Renal cortical epithelial cell (primary cell): ENCODE results near the gene TEAD1. TPM values are rescaled to one million over a fixed set of nuclear protein-coding genes. Genes with fewer than 3 reads are reported as not detected.

Experiments used
- DNase-seq: peaks from one replicate; pipeline ENCODE4 v3.0.0-alpha.2; 2011; ENCODE audit warnings: low read depth
- total RNA-seq: library from RNA; depleted of rRNA; stranded (reverse); fragments of >200 nt; gene quantifications from 2 replicates; pipeline ENCODE4 v1.2.3, GENCODE V29; 2014

Gene TEAD1
- total RNA-seq, 1 donor from 2014 or later = 170 TPM

GRCh38 chr11:12707500-12707880 lies 33.3 kb downstream of the TEAD1 start:
- DNase-seq = no peak

DNA sequence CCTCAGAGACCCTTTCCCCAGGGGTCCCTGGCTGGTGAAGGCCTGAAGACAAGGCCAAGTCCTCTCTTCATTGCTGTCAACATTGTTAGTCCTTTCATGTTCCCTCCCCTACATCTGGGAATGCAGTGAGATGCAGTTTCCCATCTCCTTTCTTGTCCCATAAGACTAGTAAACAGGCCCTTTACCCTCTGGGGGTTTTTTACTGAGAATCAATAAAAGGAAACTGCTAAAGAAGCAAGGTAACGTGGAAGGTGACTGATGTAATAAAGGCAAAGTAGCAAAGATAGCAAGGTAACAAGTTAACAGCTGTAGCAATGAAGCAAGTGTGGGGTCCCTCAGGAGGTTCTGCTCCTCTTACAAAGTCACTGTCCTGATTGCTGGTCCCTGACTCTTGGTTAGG lies 37.3 kb downstream of the TEAD1 start:
- no peak for DNase-seq

DNA sequence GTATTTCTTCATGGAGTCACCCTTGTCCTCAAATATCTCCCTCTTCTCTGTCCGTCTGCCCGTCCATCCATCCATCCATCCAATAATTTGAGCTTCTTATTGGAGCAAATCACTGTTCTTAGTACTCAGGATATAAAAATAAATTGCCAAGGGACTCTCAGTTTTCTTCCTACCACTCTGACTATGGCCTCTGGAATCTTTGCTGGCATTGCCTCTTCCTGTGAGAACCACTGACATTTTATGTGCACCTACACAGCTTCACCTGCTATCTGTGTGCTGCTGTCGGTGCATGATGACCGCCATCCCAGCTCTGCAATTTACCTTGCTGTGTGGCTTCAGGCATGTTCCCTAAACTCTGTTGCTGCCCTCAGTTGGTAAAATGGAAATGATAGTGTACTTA lies 37.9 kb downstream of the TEAD1 start:
- no peak for DNase-seq

DNA sequence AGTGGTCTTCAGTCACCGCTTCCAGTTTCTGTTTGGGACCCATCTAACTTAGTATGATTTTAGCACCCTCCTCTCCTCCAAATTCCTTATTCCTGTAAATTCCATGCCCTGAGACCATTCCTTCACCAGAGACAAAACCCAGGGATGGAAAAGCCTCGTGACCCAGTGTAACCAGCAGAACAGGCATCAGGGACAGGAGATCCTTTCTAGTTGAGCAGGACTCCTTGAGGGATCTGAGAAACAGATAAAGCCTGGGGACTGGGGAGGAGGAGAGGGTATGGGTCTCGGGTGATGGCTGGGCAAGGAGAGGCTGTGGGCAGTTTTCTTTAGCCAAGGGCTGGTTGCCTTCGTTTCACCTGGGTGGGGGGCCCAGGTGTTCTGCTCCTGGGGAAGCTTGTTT lies 40.9 kb downstream of the TEAD1 start:
- no peak for DNase-seq

DNA sequence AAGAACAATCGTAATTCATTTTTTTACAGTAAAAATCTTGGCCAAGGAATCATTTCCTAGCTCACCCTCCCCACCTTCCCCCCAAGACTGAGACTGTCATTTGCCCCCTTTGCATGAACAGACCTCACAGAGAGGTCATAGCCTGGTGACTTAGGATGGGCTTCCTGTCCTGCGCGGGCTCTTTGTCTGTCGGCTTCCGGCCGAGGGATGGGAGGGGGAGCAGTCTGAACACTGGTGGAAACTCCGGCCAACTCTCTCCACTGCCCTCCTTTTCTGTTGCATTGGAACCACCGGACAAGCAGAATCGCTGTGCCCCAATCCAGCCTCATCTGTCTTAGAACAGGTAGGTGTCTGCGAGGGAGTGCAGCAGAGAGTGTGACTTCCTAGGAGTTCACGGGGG lies 41.7 kb downstream of the TEAD1 start:
- DNase-seq = no peak

DNA sequence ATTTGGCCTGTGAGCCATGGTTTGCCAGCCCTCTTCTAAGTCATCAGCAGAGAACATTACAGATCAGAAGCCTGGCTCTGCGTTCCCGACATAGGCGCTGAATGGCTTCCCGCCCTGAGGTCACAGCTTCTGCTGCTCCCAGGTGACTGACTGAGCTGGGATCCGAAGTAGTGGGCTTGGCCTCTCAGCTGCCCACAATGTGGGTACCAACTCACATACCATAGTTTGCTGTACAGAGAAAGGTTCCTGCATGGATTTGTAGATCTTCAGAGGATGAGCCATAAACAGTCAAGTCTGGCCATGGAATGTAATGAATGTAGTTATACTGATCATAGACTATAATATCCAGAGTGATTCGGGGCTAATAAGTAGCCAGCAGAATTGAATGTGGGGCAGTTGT lies 42.6 kb downstream of the TEAD1 start:
- DNase-seq = peak; percentile 65

DNA sequence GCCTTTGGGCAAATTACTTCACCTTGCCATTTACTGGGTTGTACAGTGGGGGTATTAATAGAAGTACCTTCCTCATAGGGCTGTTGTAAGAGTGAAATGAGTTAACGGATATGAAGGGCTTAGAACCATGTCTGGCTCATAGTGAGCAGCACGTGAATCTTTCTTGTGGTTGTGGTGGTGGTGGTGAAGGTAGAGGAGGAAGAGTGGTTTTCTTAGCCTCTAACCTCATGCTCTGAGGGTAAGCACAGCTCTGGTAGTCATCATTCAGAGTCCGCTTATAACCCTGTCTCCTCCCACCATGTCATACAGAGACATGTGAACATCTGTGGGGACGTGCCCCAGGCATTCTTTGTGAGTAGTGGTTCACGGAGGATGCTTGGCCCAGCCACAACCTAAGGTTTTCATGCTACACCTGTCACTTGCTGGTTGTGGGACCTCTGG lies 43.6 kb downstream of the TEAD1 start:
- DNase-seq = peak; percentile 66

DNA sequence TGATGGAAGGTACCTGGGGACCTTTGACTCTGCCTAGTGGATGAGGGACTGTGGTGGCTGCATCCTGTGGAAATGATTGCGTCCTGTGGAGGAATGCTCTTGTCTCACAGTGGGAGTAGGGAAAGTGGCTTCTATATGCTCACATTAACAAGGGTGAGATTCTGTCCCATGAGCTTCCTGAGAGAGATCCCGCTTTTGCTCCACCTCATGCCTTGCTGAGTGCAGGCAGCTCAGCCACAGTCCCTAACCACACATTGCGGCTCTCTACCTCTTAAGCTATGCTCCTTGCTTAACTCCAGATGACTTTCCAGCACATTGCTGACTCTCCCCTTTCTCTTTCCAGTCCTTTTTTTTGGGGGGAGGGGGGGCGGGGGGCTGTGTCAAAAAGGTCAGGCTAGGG lies 45.0 kb downstream of the TEAD1 start:
- DNase-seq = peak; percentile 40

DNA sequence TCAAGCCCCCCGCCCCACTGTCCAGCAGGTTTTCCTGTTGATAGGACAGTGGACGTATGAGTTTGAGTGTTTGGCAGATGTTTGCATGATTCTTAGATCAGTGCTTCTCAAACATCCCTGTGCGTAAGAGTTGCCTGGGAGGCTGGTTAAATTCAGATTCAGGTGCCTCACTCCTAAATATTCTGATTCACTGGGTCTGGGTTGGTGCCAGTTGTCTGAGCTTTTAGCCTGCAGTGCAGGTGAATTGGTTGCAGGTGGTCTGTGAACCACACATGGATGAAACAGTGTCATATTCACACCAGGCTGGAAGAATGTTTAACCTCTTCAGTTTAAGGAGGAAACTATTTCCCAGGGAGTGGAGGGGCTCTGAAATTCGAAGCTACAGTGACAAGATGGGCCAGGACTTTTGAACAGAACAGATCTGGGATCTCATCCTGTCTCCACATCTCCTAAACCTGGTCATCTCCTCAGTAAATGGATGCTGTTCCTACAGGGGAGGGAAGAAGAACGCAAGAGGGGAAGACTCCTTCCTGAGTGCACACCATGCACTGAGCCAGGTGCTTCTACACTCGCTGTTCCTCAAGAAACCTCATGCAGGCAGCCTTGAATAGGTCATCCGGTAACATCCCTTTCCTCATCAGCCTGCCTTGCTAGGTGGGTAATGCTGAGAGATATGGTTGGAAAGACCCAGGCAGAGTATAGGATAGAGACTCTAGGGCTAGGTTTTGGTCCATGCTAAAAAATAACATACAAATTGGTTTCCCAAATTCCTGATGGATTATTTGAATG lies 47.8 kb downstream of the TEAD1 start:
- DNase-seq = no peak

GRCh38 chr11:12723421-12724300 lies 49.4 kb downstream of the TEAD1 start:
- DNase-seq = peak; percentile 98

GRCh38 chr11:12724301-12725054 lies 50.3 kb downstream of the TEAD1 start:
- DNase-seq = peak; percentile 91

- no peak for DNase-seq
Measured at GRCh38 chr11:12725055-12725862, 51.0 kb downstream of the TEAD1 start.

DNA sequence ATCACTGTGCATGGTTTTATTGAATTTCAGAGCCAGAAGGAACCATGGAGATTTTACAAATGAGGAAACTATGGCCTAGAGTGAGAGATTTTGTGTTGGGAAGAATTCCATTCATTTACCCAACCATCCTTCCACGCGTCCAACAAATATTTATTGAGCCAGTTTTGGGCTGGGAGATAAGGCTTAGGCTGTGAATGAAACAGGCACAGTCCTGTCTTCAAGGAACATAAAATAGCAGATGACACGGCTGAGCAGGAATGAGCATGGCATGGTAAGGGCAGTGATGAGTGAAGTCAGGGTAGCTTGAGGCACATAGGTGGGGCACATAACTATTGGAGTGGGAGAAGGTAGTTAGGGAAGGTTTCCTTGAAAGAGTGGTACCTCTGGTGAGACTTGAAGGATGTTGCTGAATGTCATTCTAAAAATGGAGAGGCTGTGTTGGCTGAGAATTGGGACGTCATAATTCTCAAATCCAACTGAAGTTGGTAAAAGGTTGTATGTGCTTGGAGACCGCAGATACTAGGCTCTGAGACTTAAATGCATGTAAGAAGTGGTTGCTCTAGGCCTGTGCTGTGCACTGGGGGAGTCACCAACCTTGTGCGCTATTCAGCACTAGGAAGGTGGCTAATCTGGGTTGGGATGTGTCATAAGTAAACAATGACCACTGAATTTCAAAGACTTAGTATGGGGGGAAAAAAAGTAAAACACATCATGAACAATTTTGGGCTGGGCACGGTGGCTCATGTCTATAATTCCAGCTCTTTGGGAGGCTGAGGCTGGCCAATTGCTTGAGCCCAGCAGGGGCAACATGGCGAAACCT lies 51.9 kb downstream of the TEAD1 start:
- peak; percentile 47 for DNase-seq

DNA sequence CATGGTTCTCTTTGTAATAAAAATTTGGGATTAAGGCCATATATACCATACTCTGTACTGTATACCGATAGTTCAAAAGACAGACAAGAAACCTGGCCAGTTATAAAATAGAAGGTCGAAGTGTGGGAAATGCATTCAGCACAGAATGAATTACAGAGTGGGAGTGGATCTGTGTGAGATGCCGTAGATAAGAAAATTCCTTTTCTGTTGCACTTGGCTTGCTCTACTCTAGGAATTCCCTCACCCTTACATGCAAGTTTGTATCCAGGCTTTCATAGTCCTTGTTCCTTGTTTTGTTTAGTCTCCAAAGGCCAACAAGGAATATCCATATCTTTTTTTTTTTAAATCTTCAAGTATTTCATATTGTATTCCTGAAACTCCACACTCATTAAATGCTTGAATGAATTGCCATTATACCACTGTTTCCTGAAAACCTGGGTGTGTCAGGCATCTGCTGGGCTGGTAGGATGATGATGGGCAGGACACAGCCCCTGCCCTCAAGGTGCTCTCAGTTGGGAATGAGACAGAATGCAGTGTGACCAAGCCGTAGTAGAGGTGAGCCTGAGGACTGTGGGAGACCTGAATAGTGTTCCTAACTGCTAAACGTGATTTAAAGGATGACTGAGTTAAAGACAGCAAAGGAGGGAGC lies 53.5 kb downstream of the TEAD1 start:
- peak; percentile 40 for DNase-seq

- no peak for DNase-seq
Measured at GRCh38 chr11:12728417-12728816, 54.2 kb downstream of the TEAD1 start.

GRCh38 chr11:12729941-12730340 lies 55.7 kb downstream of the TEAD1 start:
- DNase-seq = no peak

- DNase-seq = no peak
Measured at GRCh38 chr11:12731841-12732336, 57.7 kb downstream of the TEAD1 start.

DNA sequence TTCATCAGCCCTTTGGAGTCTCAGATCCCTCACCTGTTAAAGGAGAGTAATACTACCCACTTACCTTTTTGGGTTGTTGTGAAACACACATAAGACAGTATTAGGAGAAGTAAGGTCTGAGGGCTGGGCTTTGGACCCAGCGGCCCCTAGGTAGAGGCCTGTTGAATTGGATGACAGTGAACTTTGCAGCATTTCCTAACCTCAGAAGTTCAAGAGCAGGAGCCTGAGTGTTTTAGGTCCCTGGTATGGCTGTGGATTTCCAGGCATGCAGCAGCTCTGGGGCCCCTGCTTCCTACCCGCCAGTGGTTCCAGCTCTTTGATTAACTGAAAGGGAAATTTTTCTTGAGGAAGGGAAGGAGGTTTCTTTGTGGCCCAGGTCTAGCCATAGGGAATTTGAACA lies 58.9 kb downstream of the TEAD1 start:
- DNase-seq = no peak

GRCh38 chr11:12734625-12735024 lies 60.4 kb downstream of the TEAD1 start:
- DNase-seq = no peak

DNA sequence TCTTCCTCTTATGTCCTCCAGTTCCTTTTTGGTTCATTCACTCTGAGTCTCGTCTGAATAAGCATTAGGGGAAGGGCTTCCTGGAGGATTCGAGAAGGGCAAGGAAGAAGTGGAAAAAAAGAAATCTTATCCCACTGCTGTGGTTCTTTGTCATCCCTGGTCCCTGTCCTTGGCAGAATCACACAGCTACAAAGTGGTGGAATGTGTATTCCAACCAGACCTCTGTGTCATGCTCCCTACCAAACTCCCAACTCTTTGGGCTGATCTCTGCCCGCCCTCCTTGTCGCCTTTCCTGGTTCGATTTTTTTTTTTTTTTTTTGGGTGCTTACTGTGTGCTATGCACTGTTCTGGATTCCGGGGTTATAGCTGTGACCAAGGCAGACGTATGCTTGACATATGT lies 61.0 kb downstream of the TEAD1 start:
- DNase-seq = no peak
